Measurements from ENCODE around the gene TBC1D3C. TPM values are rescaled to one million over a fixed set of nuclear protein-coding genes. Genes with fewer than 3 reads are reported as not detected.
A peak's percentile ranks its signal among the peaks of the same experiment; 100 is the strongest.
"Not testable (repeated sequence)": the region's sequence is repeated elsewhere in the genome, so short reads cannot be mapped to it uniquely, and the experiment has no call there.

The TBC1D3C gene
- under 1 TPM in 1 of 4 donors, not detected in 3; 0.79 TPM for total RNA-seq

DNA sequence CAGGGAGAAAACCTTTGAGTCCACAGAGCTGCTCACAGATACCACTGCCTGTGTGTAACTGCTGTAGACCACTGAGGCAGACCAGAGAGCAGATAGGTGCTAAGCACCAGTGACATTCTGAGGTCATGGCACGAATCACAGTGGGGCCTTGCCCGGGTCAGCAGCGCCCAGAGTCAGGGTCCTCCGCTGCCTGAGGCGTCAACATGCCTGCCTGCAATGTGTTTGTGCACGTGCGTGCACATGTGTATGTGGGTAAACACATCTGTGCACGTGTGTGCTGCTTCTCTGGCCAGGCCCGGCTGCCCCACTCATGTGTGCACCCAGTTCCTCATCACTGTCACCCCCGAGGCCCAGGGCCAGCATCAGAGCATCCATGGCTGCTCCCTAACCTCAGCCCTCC lies at the start of gene TBC1D3C:
Gene TBC1D3C (minus strand): TSS at position 101 of the 400 bp plus-strand sequence. CDS start 1,568 bp downstream, outside the sequence.
- not testable (repeated sequence) for DNase-seq (ENCODE audit: low spot score); ATAC-seq (ENCODE audit: low FRiP score)

DNA sequence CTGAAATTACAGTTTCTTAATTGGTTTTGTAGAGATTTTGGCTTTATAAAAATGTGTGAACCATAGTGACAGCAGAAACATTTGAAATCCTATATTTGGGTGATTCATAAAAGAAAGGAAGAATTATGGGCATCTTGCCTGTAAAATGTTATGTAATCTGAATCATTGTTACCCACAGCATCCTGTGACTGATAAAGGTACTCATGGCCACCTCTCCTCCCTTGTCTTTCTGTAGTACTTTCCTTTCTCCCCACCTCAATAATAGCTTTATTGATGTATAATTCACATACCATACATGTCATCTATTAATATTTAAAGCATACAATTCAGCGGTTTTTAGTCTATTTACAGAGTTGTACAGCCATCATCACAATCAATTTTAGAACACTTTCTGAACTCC lies 30.8 kb upstream of the TBC1D3C start:
- DNase-seq (ENCODE audit: low spot score); ATAC-seq (ENCODE audit: low FRiP score): not testable (repeated sequence)

DNA sequence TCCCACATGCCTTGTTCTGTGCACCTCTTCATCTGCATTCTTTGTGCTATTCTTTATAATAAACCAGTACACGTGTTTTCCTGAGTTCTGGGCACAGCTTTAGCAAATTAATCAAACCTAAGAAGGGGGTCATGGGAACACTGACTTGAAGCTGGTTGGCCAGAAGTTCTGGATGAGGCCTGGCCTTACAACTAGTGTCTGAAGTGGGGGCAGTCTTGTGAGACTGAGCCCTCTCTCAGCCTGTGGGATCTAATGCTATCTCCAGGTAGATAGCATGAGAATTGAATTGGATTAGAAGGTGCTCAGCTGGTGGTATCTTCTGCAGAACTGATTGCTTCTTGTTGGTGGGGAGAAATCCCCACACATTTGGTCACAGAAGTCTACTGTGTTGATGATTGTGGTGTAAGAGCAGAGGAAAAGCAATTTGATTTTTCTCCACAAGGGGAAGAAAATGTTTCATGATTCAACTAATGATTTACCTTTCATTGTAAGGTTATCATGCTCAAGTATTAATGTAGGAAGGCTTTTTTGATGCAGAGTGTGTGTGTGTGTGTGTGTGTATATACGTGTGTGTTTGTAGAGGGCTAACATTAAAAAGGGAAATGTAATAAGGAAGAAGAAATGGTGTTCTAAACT lies 25.7 kb upstream of the TBC1D3C start:
- ATAC-seq (ENCODE audit: low FRiP score); DNase-seq (ENCODE audit: low spot score): not testable (repeated sequence)

DNA sequence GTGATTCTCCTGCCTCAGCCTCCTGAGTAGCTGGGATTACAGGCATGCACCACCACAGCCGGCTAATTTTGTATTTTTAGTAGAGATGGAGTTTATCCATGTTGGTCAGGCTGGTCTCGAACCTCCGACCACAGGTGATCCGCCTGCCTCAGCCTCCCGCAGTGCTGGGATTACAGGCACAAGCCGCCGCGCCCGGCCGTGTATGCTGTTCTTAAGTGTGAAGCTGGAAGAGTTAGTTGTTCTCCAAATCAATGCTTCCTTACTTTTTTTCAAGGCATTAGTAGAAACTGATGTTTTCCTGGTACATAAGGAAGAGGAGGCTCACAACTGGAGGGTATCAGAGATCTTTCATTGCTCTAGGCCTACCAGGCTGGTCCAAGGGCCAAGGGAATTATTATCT lies 19.7 kb upstream of the TBC1D3C start:
- not testable (repeated sequence) for DNase-seq (ENCODE audit: low spot score)

DNA sequence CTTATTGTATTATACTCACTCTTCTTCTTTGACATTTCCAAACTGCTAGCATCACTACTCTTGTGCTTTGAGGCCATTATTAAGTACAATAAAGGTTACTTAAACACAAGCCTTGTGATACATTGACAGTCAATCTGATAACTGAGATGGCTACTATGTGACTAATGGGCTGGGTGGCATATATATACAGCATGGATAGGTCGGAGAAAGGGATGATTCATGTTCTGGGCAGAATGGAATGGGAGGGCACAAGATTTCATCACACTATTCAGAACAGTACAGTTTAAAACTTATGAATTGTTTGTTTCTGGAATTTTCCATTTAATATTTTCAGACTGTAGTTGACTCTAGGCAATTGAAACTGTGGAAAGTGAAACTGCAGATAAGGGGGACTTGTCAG lies 18.9 kb upstream of the TBC1D3C start:
- ATAC-seq (ENCODE audit: low FRiP score), result peak; percentile 98
- not testable (repeated sequence) for DNase-seq (ENCODE audit: low spot score)

More for the DNA sequence above, 19.7 kb upstream of the TBC1D3C start:
- ATAC-seq (ENCODE audit: low FRiP score), result not testable (repeated sequence)

Small RNA genes lying within 50 kb of the gene (small RNA-seq; reads per million reads assigned to genes)
- not detected for gene RF00019

Other genes starting within 250 kb of the TBC1D3C start
- gene TBC1D3K, start 144.2 kb downstream of the TBC1D3C start, total RNA-seq, result not detected
- 10 to 100 TPM in 3 of 4 donors, 1 to 10 TPM in 1; 9.7 to 13.9 (median 12.2) TPM for gene TBC1D3L, start 79.6 kb downstream of the TBC1D3C start, total RNA-seq
- gene TBC1D3D, start 64.7 kb downstream of the TBC1D3C start, total RNA-seq, result under 1 TPM in 1 of 4 donors, not detected in 3; 0.28 TPM
- gene TBC1D3E, start 59.3 kb upstream of the TBC1D3C start, total RNA-seq, result not detected
- not detected for gene TBC1D3, start 123.9 kb upstream of the TBC1D3C start, total RNA-seq
- gene MRPL45, start 228.5 kb upstream of the TBC1D3C start, total RNA-seq, result 10 to 100 TPM; 19.1 to 38.4 (median 31.6) TPM